T-helper 1 cell treated with Interleukin-12 subunit alpha and Interleukin-12 subunit beta and Interleukin-4 antibody, amounts not matched to agents 30 μg/mL and 1 μg/mL, for 36 hours (primary cell): ENCODE results near the gene PSMD13.
"Not testable (repeated sequence)": the region's sequence is repeated elsewhere in the genome, so short reads cannot be mapped to it uniquely, and the experiment has no call there.

ENCODE experiments used
- H3K27ac Mint-ChIP-seq: one replicate; pipeline ENCODE4 v1.8.0; 2021; ENCODE audit warnings: mild to moderate bottlenecking, mixed read lengths
- H3K27me3 Mint-ChIP-seq: one replicate; pipeline ENCODE4 v1.8.0; 2021; ENCODE audit warnings: low read depth, mixed read lengths
- H3K36me3 Mint-ChIP-seq: one replicate; pipeline ENCODE4 v1.8.0; 2021; ENCODE audit warnings: low read depth, mixed read lengths
- H3K4me1 Mint-ChIP-seq: one replicate; pipeline ENCODE4 v1.8.0; 2021; ENCODE audit warnings: low read depth, mixed read lengths
- H3K4me3 Mint-ChIP-seq: one replicate; pipeline ENCODE4 v1.8.0; 2021; ENCODE audit warnings: mild to moderate bottlenecking, moderate library complexity, mixed read lengths
- H3K9me3 Mint-ChIP-seq: one replicate; pipeline ENCODE4 v1.8.0; 2021; ENCODE audit warnings: mixed read lengths

Gene PSMD13

GRCh38 chr11:238346-238745 is 1.6 kb downstream of the PSMD13 start:
- not testable (repeated sequence) for H3K9me3 Mint-ChIP-seq, H3K27me3 Mint-ChIP-seq
- Mint-ChIP-seq H3K4me3 (peak overlapping the region; percentile 97), H3K36me3 (peaks cover 26% of the 10 kb centered on the region), H3K27ac (peak overlapping the region; percentile 45), H3K4me1 (peaks cover 53% of the 10 kb centered on the region)

GRCh38 chr11:240315-240714 is 3.5 kb downstream of the PSMD13 start:
- H3K36me3 Mint-ChIP-seq, result peaks cover 37% of the 10 kb centered on the region
- H3K4me1 Mint-ChIP-seq, result peaks cover 61% of the 10 kb centered on the region

GRCh38 chr11:241634-242033 is 4.9 kb downstream of the PSMD13 start:
- peaks cover 47% of the 10 kb centered on the region for H3K36me3 Mint-ChIP-seq
- no peak overlapping the region for H3K27ac Mint-ChIP-seq
- no peaks in the 10 kb centered on the region for H3K27me3 Mint-ChIP-seq
- H3K9me3 Mint-ChIP-seq, result no peaks in the 10 kb centered on the region
- H3K4me3 Mint-ChIP-seq, result no peak overlapping the region
- H3K4me1 Mint-ChIP-seq, result peaks cover 59% of the 10 kb centered on the region

More at GRCh38 chr11:240315-240714, 3.5 kb downstream of the PSMD13 start:
- H3K27me3 Mint-ChIP-seq, result no peaks in the 10 kb centered on the region
- H3K27ac Mint-ChIP-seq, result no peak overlapping the region
- no peak overlapping the region for H3K4me3 Mint-ChIP-seq
- no peaks in the 10 kb centered on the region for H3K9me3 Mint-ChIP-seq

GRCh38 chr11:244376-244775 is 7.6 kb downstream of the PSMD13 start:
- Mint-ChIP-seq H3K27ac (peak overlapping the region; percentile 77), H3K9me3 (no peaks in the 10 kb centered on the region), H3K4me3 (no peak overlapping the region), H3K27me3 (no peaks in the 10 kb centered on the region), H3K4me1 (peaks cover 43% of the 10 kb centered on the region), H3K36me3 (peaks cover 57% of the 10 kb centered on the region)

- Mint-ChIP-seq H3K27ac (peak overlapping the region; percentile 7), H3K36me3 (peaks cover 63% of the 10 kb centered on the region), H3K4me3 (no peak overlapping the region), H3K9me3 (no peaks in the 10 kb centered on the region), H3K4me1 (peaks cover 25% of the 10 kb centered on the region), H3K27me3 (no peaks in the 10 kb centered on the region)
Observed at GRCh38 chr11:249062-249461, 12.3 kb downstream of the PSMD13 start.

GRCh38 chr11:250274-250673 is 13.5 kb downstream of the PSMD13 start:
- no peak overlapping the region for H3K27ac Mint-ChIP-seq
- no peaks in the 10 kb centered on the region for H3K9me3 Mint-ChIP-seq
- H3K4me1 Mint-ChIP-seq, result peaks cover 19% of the 10 kb centered on the region
- peaks cover 57% of the 10 kb centered on the region for H3K36me3 Mint-ChIP-seq
- no peaks in the 10 kb centered on the region for H3K27me3 Mint-ChIP-seq
- H3K4me3 Mint-ChIP-seq, result no peak overlapping the region

- Mint-ChIP-seq H3K36me3 (peaks cover 51% of the 10 kb centered on the region), H3K27ac (no peak overlapping the region), H3K4me1 (peaks cover 16% of the 10 kb centered on the region), H3K4me3 (no peak overlapping the region), H3K27me3 (no peaks in the 10 kb centered on the region), H3K9me3 (no peaks in the 10 kb centered on the region)
Observed at GRCh38 chr11:250740-251299, 14.0 kb downstream of the PSMD13 start.

- H3K4me3 Mint-ChIP-seq, result no peak overlapping the region
- no peak overlapping the region for H3K27ac Mint-ChIP-seq
- H3K9me3 Mint-ChIP-seq, result no peaks in the 10 kb centered on the region
- H3K4me1 Mint-ChIP-seq, result peaks cover 14% of the 10 kb centered on the region
- H3K27me3 Mint-ChIP-seq, result no peaks in the 10 kb centered on the region
- H3K36me3 Mint-ChIP-seq, result peaks cover 47% of the 10 kb centered on the region
Observed at GRCh38 chr11:251550-251949, 14.8 kb downstream of the PSMD13 start.

GRCh38 chr11:252666-253065 is 15.9 kb downstream of the PSMD13 start:
- Mint-ChIP-seq H3K4me1 (peaks cover 14% of the 10 kb centered on the region), H3K27ac (no peak overlapping the region), H3K9me3 (no peaks in the 10 kb centered on the region), H3K27me3 (no peaks in the 10 kb centered on the region), H3K4me3 (no peak overlapping the region), H3K36me3 (peaks cover 38% of the 10 kb centered on the region)

GRCh38 chr11:253160-253885 is 16.5 kb downstream of the PSMD13 start:
- Mint-ChIP-seq H3K9me3 (no peaks in the 10 kb centered on the region), H3K36me3 (peaks cover 33% of the 10 kb centered on the region), H3K4me3 (no peak overlapping the region), H3K27me3 (no peaks in the 10 kb centered on the region), H3K27ac (no peak overlapping the region), H3K4me1 (peaks cover 14% of the 10 kb centered on the region)

- no peaks in the 10 kb centered on the region for H3K9me3 Mint-ChIP-seq
- H3K4me3 Mint-ChIP-seq, result no peak overlapping the region
- no peak overlapping the region for H3K27ac Mint-ChIP-seq
- H3K36me3 Mint-ChIP-seq, result peaks cover 33% of the 10 kb centered on the region
- peaks cover 14% of the 10 kb centered on the region for H3K4me1 Mint-ChIP-seq
- no peaks in the 10 kb centered on the region for H3K27me3 Mint-ChIP-seq
Observed at GRCh38 chr11:253886-254270, 17.1 kb downstream of the PSMD13 start.

GRCh38 chr11:255176-255575 is 18.4 kb downstream of the PSMD13 start:
- no peak overlapping the region for H3K27ac Mint-ChIP-seq
- no peaks in the 10 kb centered on the region for H3K9me3 Mint-ChIP-seq
- H3K36me3 Mint-ChIP-seq, result peaks cover 29% of the 10 kb centered on the region

GRCh38 chr11:255816-256215 is 19.0 kb downstream of the PSMD13 start:
- Mint-ChIP-seq H3K9me3 (no peaks in the 10 kb centered on the region), H3K36me3 (peaks cover 24% of the 10 kb centered on the region), H3K4me1 (peaks cover 5% of the 10 kb centered on the region), H3K27ac (no peak overlapping the region), H3K27me3 (peaks cover 4% of the 10 kb centered on the region), H3K4me3 (no peak overlapping the region)

More at GRCh38 chr11:255176-255575, 18.4 kb downstream of the PSMD13 start:
- H3K27me3 Mint-ChIP-seq, result peaks cover 3% of the 10 kb centered on the region
- no peak overlapping the region for H3K4me3 Mint-ChIP-seq
- peaks cover 10% of the 10 kb centered on the region for H3K4me1 Mint-ChIP-seq

- peaks cover 16% of the 10 kb centered on the region for H3K36me3 Mint-ChIP-seq
- H3K4me1 Mint-ChIP-seq, result peaks cover under 1% of the 10 kb centered on the region
- no peak overlapping the region for H3K4me3 Mint-ChIP-seq
- H3K27me3 Mint-ChIP-seq, result peaks cover 8% of the 10 kb centered on the region
- H3K27ac Mint-ChIP-seq, result no peak overlapping the region
- peaks cover under 1% of the 10 kb centered on the region for H3K9me3 Mint-ChIP-seq
Observed at GRCh38 chr11:256952-257737, 20.4 kb downstream of the PSMD13 start.
